Measurements from ENCODE around the gene TMSB15C.

- TF ChIP-seq CTCF (IDR thresholded peaks at IDR 0.05) (no peak), POLR2A (IDR thresholded peaks at IDR 0.05) (no peak), EP300 (IDR thresholded peaks at IDR 0.05) (no peak), POLR2AphosphoS5 (IDR thresholded peaks at IDR 0.05) (no peak)
Observed at GRCh38 chrX:104104676-104105075, 28.6 kb upstream of the TMSB15C start.

All from gastroesophageal sphincter (tissue), 3 donors.